ENCODE data around the gene SAXO2. TPM values are rescaled to one million over a fixed set of nuclear protein-coding genes. Genes with fewer than 3 reads are reported as not detected.
"Not testable (repeated sequence)": the region's sequence is repeated elsewhere in the genome, so short reads cannot be mapped to it uniquely, and the experiment has no call there.

SAXO2 gene
- total and polyA plus RNA-seq, 2 donors (not counting 1 experiment from before 2014, with no cell fraction given) = 0.36 to 0.66 TPM

DNA sequence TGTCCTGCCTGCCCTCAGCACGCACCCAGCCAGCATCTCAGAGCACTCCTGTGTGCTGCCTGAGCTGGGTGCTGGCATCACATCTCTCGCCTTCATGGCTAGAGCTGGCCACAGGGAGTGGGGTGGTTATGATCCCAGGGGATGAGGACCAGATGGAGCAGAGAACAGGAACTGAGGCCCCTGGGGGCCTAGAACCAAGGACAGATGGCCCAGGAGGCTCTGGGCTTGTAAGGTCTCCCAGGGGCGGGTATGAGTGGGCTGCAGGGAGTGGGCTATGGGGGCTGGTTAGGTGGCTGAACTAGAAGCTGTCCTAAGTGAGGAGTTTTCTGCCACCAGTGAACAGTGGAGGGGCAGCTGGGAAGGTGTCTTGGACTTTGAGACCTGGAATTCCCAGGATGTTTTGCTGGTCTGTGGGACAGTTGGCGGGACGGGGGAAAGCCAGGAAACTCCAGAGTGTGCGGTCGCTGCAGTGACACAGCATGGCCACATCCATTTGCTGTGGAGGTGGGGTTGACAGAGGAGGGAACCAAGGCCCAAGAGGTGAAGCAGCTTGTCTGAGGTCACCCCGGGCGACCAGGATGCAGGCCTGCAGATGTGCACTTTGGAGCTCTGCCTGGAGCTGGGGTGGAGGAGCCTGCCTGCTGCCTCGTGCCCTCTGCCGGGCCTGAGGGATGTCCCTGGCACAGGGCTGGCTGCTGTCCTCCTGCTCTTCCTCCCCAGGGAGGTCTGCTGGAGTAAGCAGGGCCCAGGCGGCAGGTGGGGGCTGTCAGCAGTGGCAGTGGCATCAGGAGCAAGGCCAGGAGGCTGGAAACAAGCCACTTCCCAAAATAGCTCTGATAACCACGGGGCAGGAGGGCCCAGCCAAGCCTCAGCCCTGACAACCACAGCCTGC lies 70.3 kb downstream of the SAXO2 start:
- not testable (repeated sequence) for H3K4me2 ChIP-seq (ENCODE audit: extremely low read depth, insufficient read depth, low read length); H4K20me1 ChIP-seq (ENCODE audit: control insufficient read depth, extremely low read depth, insufficient read depth, low read length); H3K27ac ChIP-seq (ENCODE audit: insufficient read depth, low read length); H3K4me3 ChIP-seq (replicated peaks in 1 of 4; ENCODE audit: control extremely low read depth in 1 of 4, insufficient read depth in 1 of 4, low read depth in 3 of 4, low read length in 4 of 4); H2AFZ ChIP-seq (ENCODE audit: low read length); DNase-seq (ENCODE audit: low read depth in 2 of 2); H3K9me3 ChIP-seq (ENCODE audit: control insufficient read depth, insufficient read depth, low read depth, low read length); H3K79me2 ChIP-seq (ENCODE audit: control insufficient read depth, insufficient read depth, low read length); H3K27me3 ChIP-seq (ENCODE audit: control insufficient read depth, insufficient read depth, low read length); H3K36me3 ChIP-seq (ENCODE audit: control insufficient read depth, insufficient read depth, low read length); H3K9ac ChIP-seq (ENCODE audit: insufficient read depth, low read length); H3K4me1 ChIP-seq (ENCODE audit: control insufficient read depth, extremely low read depth, insufficient read depth, low read length)

DNA sequence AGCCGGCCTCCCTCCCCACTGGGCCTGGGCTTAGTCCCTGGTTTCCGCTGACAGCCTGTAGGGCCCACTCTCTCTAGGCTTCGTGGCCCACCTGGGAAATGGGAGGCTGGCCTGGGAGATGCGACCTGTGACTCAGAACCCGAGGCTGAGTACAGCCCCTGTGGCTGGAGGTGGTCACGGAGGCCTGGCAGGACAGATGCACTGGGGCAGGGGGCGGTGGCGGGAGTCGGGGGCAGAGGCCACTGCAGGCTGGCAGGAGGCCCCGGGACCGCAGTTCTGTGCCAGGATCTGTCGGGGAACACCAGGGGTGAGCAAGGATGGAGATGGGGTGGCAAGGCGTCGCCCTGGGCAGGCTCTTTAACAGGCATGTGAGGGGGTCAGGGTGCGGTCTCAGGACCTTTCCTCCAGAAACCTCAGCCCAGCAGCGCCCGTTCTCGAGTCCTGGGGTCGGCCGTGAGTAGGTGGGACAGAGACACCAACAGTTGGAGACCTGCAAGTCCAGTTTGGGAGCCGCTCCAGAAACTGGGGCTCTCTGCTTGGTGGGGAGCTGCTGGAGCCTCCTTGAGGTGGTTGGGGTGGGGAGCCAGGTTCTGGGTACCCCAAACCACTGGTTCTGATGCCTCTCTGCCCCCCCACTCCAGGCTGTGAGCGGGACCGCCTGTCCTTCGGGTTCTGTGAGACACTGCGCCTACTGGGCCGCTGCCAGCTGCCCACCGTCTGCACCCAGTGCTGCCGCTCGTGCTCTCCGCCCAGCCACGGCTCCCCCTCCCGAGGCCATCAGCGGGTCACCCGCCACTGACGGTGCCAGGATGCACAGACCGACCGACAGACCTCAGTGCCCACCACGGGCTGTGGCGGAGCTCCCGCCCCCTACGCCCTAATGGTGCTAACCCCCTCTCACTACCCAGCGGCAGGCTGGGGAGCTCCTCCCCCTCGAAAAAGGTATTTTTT lies 71.3 kb downstream of the SAXO2 start:
- H4K20me1 ChIP-seq (ENCODE audit: control insufficient read depth, extremely low read depth, insufficient read depth, low read length); H3K27ac ChIP-seq (ENCODE audit: insufficient read depth, low read length); H3K79me2 ChIP-seq (ENCODE audit: control insufficient read depth, insufficient read depth, low read length); H3K4me1 ChIP-seq (ENCODE audit: control insufficient read depth, extremely low read depth, insufficient read depth, low read length); H3K4me2 ChIP-seq (ENCODE audit: extremely low read depth, insufficient read depth, low read length); H3K9ac ChIP-seq (ENCODE audit: insufficient read depth, low read length); DNase-seq (ENCODE audit: low read depth in 2 of 2); H3K27me3 ChIP-seq (ENCODE audit: control insufficient read depth, insufficient read depth, low read length); H2AFZ ChIP-seq (ENCODE audit: low read length); H3K4me3 ChIP-seq (replicated peaks in 1 of 4; ENCODE audit: control extremely low read depth in 1 of 4, insufficient read depth in 1 of 4, low read depth in 3 of 4, low read length in 4 of 4); H3K36me3 ChIP-seq (ENCODE audit: control insufficient read depth, insufficient read depth, low read length); H3K9me3 ChIP-seq (ENCODE audit: control insufficient read depth, insufficient read depth, low read depth, low read length): not testable (repeated sequence)

Other genes with a start within 250 kb of the SAXO2 start
- gene MEX3B, start 216.8 kb upstream of the SAXO2 start, total RNA-seq = 5.9 and 8.1 TPM in 2 replicates
- 2.2 and 2.6 TPM in 2 replicates for gene MEX3B, start 216.8 kb upstream of the SAXO2 start, polyA plus RNA-seq
- gene EFL1, start 84 bp upstream of the SAXO2 start, total RNA-seq = 21.8 and 29.9 TPM in 2 replicates
- gene EFL1, start 84 bp upstream of the SAXO2 start, polyA plus RNA-seq = 19.1 and 22.5 TPM in 2 replicates
- gene GOLGA6L10, start 86.7 kb downstream of the SAXO2 start, total RNA-seq = 0.26 and 0.99 TPM in 2 replicates
- 0.16 and 0.20 TPM in 2 replicates for gene GOLGA6L10, start 86.7 kb downstream of the SAXO2 start, polyA plus RNA-seq
- gene GOLGA6L9, start 167.0 kb downstream of the SAXO2 start, total RNA-seq = 1.5 TPM in 2 replicates
- gene GOLGA6L9, start 167.0 kb downstream of the SAXO2 start, polyA plus RNA-seq = 0.81 and 0.89 TPM in 2 replicates

Measured in fibroblast of lung (primary cell).